ENCODE results near the gene OXSM. TPM values are rescaled to one million over a fixed set of nuclear protein-coding genes. Genes with fewer than 3 reads are reported as not detected.

Gene OXSM
- total and polyA plus RNA-seq, 2 donors from 2014 or later: 13.4 to 21.4 TPM

- Histone ChIP-seq H3K27ac (ENCODE audit: low read depth in 2 of 2, low read length in 2 of 2) (no peak overlapping the region), H3K9me3 (ENCODE audit: control insufficient read depth in 2 of 3, insufficient read depth in 1 of 3, low read length in 3 of 3) (no peaks in the 10 kb centered on the region), H3K9ac (ENCODE audit: low read length in 3 of 3) (no peak overlapping the region), H3K27me3 (ENCODE audit: control insufficient read depth, insufficient read depth, low read length) (no peaks in the 10 kb centered on the region), H3K4me1 (ENCODE audit: control insufficient read depth in 2 of 3, insufficient read depth in 2 of 3, low read depth in 1 of 3, low read length in 3 of 3) (no peaks in the 10 kb centered on the region), H3K4me3 (ENCODE audit: low read length in 3 of 3) (no peak overlapping the region), H3K36me3 (ENCODE audit: control insufficient read depth in 2 of 3, insufficient read depth in 3 of 3, low read length in 3 of 3) (no peaks in the 10 kb centered on the region)
- FAIRE-seq (no peak), DNase-seq (no peak)
- no peak for TF ChIP-seq CTCF (IDR thresholded peaks at IDR 0.05; ENCODE audit: borderline replicate concordance, extremely low read depth, insufficient read depth)
- intact Hi-C loops (cut with DNase I): no loop called here
Observed at GRCh38 chr3:25804676-25805075, 14.8 kb downstream of the OXSM start.

DNA sequence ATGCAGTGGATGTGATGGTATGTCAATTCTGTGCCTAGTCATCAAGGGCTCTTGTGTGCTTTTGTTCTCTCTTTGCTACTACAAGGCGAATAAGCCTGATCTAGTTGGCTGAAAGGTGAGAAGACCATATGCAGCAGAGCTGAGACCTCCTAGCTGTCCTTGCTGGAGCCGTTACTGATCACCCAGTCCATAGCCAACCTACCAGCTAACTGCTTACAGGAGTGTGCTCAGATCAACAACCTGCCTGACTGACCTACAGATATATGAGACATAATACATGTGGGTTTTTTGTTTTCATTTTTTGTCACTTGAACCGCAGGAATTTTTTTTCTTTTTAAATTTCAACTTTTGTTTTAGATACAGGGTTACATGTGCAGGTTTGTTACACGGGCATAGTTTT, 22.8 kb downstream of the OXSM start:
- intact Hi-C loops (cut with DNase I): no loop called here
- Histone ChIP-seq H3K27ac (ENCODE audit: low read depth in 2 of 2, low read length in 2 of 2) (no peak overlapping the region), H3K27me3 (ENCODE audit: control insufficient read depth, insufficient read depth, low read length) (no peaks in the 10 kb centered on the region), H3K9ac (ENCODE audit: low read length in 3 of 3) (no peak overlapping the region), H3K4me1 (ENCODE audit: control insufficient read depth in 2 of 3, insufficient read depth in 2 of 3, low read depth in 1 of 3, low read length in 3 of 3) (no peaks in the 10 kb centered on the region), H3K4me3 (ENCODE audit: low read length in 3 of 3) (no peak overlapping the region), H3K36me3 (ENCODE audit: control insufficient read depth in 2 of 3, insufficient read depth in 3 of 3, low read length in 3 of 3) (no peaks in the 10 kb centered on the region), H3K9me3 (ENCODE audit: control insufficient read depth in 2 of 3, insufficient read depth in 1 of 3, low read length in 3 of 3) (peaks cover 0 to 5% (median 0%) of the 10 kb centered on the region in 3 donors)
- FAIRE-seq: no peak
- no peak for DNase-seq
- no peak for TF ChIP-seq CTCF (IDR thresholded peaks at IDR 0.05; ENCODE audit: borderline replicate concordance, extremely low read depth, insufficient read depth)

- Histone ChIP-seq H3K4me1 (ENCODE audit: control insufficient read depth in 2 of 3, insufficient read depth in 2 of 3, low read depth in 1 of 3, low read length in 3 of 3) (no peaks in the 10 kb centered on the region), H3K4me3 (ENCODE audit: low read length in 3 of 3) (no peak overlapping the region), H3K27ac (ENCODE audit: low read depth in 2 of 2, low read length in 2 of 2) (no peak overlapping the region), H3K9ac (ENCODE audit: low read length in 3 of 3) (no peak overlapping the region), H3K27me3 (ENCODE audit: control insufficient read depth, insufficient read depth, low read length) (no peaks in the 10 kb centered on the region), H3K36me3 (ENCODE audit: control insufficient read depth in 2 of 3, insufficient read depth in 3 of 3, low read length in 3 of 3) (no peaks in the 10 kb centered on the region), H3K9me3 (ENCODE audit: control insufficient read depth in 2 of 3, insufficient read depth in 1 of 3, low read length in 3 of 3) (peaks cover 0 to 5% (median 0%) of the 10 kb centered on the region in 3 donors)
- DNase-seq (no peak), FAIRE-seq (no peak)
- no peak for TF ChIP-seq CTCF (IDR thresholded peaks at IDR 0.05; ENCODE audit: borderline replicate concordance, extremely low read depth, insufficient read depth)
- intact Hi-C loops (cut with DNase I): no loop called here
Observed at GRCh38 chr3:25817107-25817506, 27.2 kb downstream of the OXSM start.

DNA sequence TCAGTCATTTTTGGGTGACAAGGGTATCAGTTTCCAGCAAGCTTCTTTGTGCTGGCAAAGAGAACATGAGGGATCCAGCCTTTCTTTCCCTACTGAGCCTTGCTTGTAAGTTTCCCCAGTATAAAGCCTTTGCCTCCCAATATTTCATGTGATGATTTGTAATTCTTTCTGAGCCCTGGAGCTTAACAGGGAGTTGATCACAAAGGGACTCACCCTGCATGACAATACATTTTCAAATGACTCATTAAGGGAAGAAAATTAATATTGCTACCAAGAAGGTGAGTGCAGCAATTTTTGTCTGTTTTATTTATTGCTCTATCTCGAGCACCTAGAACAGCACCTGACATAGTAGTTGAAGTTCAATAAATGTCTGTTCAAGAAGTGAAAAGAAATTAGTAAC, 27.7 kb downstream of the OXSM start:
- FAIRE-seq (no peak), DNase-seq (no peak)
- H3K9me3 ChIP-seq (ENCODE audit: control insufficient read depth in 2 of 3, insufficient read depth in 1 of 3, low read length in 3 of 3): peaks cover 0 to 5% (median 0%) of the 10 kb centered on the region in 3 donors
- no peaks in the 10 kb centered on the region for H3K36me3 ChIP-seq (ENCODE audit: control insufficient read depth in 2 of 3, insufficient read depth in 3 of 3, low read length in 3 of 3)
- H3K9ac ChIP-seq (ENCODE audit: low read length in 3 of 3): no peak overlapping the region
- intact Hi-C loops (cut with DNase I): no loop called here
- no peak overlapping the region for H3K4me3 ChIP-seq (ENCODE audit: low read length in 3 of 3)
- no peaks in the 10 kb centered on the region for H3K27me3 ChIP-seq (ENCODE audit: control insufficient read depth, insufficient read depth, low read length)
- no peak for TF ChIP-seq CTCF (IDR thresholded peaks at IDR 0.05; ENCODE audit: borderline replicate concordance, extremely low read depth, insufficient read depth)
- H3K27ac ChIP-seq (ENCODE audit: low read depth in 2 of 2, low read length in 2 of 2): no peak overlapping the region
- H3K4me1 ChIP-seq (ENCODE audit: control insufficient read depth in 2 of 3, insufficient read depth in 2 of 3, low read depth in 1 of 3, low read length in 3 of 3): no peaks in the 10 kb centered on the region
